Gastroesophageal sphincter (tissue), 4 donors: ENCODE results near the gene PCDHA12. TPM values are rescaled to one million over a fixed set of nuclear protein-coding genes. Genes with fewer than 3 reads are reported as not detected.
"Not testable (repeated sequence)": the region's sequence is repeated elsewhere in the genome, so short reads cannot be mapped to it uniquely, and the experiment has no call there.

ENCODE experiments used
- ATAC-seq: fragments of 150-250 bp; one replicate; pipeline ENCODE4 v1.9.1; 2016; ENCODE audit warnings: mild to moderate bottlenecking, moderate library complexity
- H3K27ac ChIP-seq, 4 donors: fragments of 200-600 bp; sonication (generic) in 3 of 4; 1 replicate in 3 of 4; 2 replicates in 1 of 4; pipeline ENCODE4 v1.5.1; 2016 to 2019
- H3K27me3 ChIP-seq: fragments of 200-600 bp; sonication (generic); one replicate; pipeline ENCODE4 v1.5.1; 2019
- H3K36me3 ChIP-seq, 2 donors: fragments of 200-600 bp; sonication (generic); one replicate each; pipeline ENCODE4 v1.5.1; 2019; ENCODE audit warnings: control low read depth in 1 of 2
- H3K4me1 ChIP-seq, 3 donors: fragments of 200-600 bp; sonication (generic); 1 replicate in 2 of 3; 2 replicates in 1 of 3; pipeline ENCODE4 v1.5.1; 2016 to 2019; ENCODE audit warnings: control low read depth in 2 of 3
- H3K4me3 ChIP-seq, 2 donors: fragments of 200-600 bp; sonication (generic); one replicate each; pipeline ENCODE4 v1.5.1; 2019; ENCODE audit warnings: mild to moderate bottlenecking in 1 of 2, moderate library complexity in 1 of 2
- H3K9me3 ChIP-seq, 3 donors: fragments of 200-600 bp; sonication (generic); one replicate each; pipeline ENCODE4 v1.5.1; 2017 to 2019; ENCODE audit warnings: control low read depth in 2 of 3
- CTCF ChIP-seq, 4 experiments: fragments of 200-600 bp in 2 of 4; fragments of 450-650 bp in 2 of 4; sonication (generic) in 1 of 4; IDR thresholded peaks; one replicate each; pipeline ENCODE4 v1.5.1; 2017 to 2019; ENCODE audit warnings: antibody characterized with exemption in 4 of 4, mild to moderate bottlenecking in 2 of 4, moderate library complexity in 2 of 4
- EP300 ChIP-seq: sonication (generic); formaldehyde crosslinking; IDR thresholded peaks from one replicate; pipeline ENCODE4 v1.6.1; 2017; ENCODE audit warnings: antibody characterized with exemption, mild to moderate bottlenecking
- POLR2A ChIP-seq, 2 donors: fragments of 450-650 bp; IDR thresholded peaks; one replicate each; pipeline ENCODE4 v1.6.1; 2017; ENCODE audit warnings: antibody characterized with exemption in 2 of 2, mild to moderate bottlenecking in 2 of 2, moderate library complexity in 1 of 2
- POLR2AphosphoS5 ChIP-seq: sonication (generic); formaldehyde crosslinking; IDR thresholded peaks from one replicate; pipeline ENCODE4 v1.6.1; 2017; ENCODE audit warnings: antibody characterized with exemption
- WGBS, 2 donors: methylation state at CpG; one replicate each; pipeline ENCODE4 v1.1.5; 2018; ENCODE audit warnings: low coverage in 1 of 2; 5-methylcytosine and 5-hydroxymethylcytosine counted together
- total RNA-seq, 4 donors: library from RNA; depleted of rRNA; stranded (reverse); fragments of >200 nt; gene quantifications; one replicate each; pipeline ENCODE4 v1.1.0, GENCODE V29; 2016

The PCDHA12 gene
- 1 to 10 TPM in 3 of 4 donors, under 1 TPM in 1; 0.54 to 4.7 (median 1.5) TPM for total RNA-seq

- H3K36me3 ChIP-seq = no peaks in the 10 kb centered on the region
- no peak for ATAC-seq
- no peak within 1 kb of the TSS for H3K27ac ChIP-seq
- H3K4me1 ChIP-seq = no peaks in the 10 kb centered on the region
- peak within 1 kb of the TSS; percentile 6 to 25 for H3K4me3 ChIP-seq
- H3K9me3 ChIP-seq = peaks cover 0 to 53% (median 0%) of the 10 kb centered on the region in 3 donors
- TF ChIP-seq POLR2AphosphoS5 (no peak), CTCF (IDR thresholded peaks at IDR 0.05) (peak in 1 of 4 experiments; percentile 37)
- WGBS, 2 donors = 13 to 28% methylated on average over 13 to 24 of the region's 47 CpGs
- peaks cover 82% of the 10 kb centered on the region for H3K27me3 ChIP-seq
These were observed at the start of gene PCDHA12 for GRCh38 chr5:140875085-140876065. PCDHA12 (plus strand) TSS chr5:140875308; CDS start chr5:140875473, 165 bp downstream.

GRCh38 chr5:140827704-140828361 is 47.3 kb upstream of the PCDHA12 start, which contains the start of gene PCDHA6:
PCDHA6 (plus strand) TSS chr5:140827960; CDS start chr5:140828092, 132 bp downstream.
- Histone ChIP-seq H3K9me3 (peaks cover 0 to 55% (median 0%) of the 10 kb centered on the region in 3 donors), H3K36me3 (no peaks in the 10 kb centered on the region), H3K4me3 (no peak within 1 kb of the TSS), H3K4me1 (no peaks in the 10 kb centered on the region), H3K27me3 (peaks cover 78% of the 10 kb centered on the region), H3K27ac (no peak within 1 kb of the TSS)
- ATAC-seq = no peak
- no peak for TF ChIP-seq EP300
- TF ChIP-seq CTCF (IDR thresholded peaks at IDR 0.05) = no peak
- TF ChIP-seq POLR2AphosphoS5 = no peak
- TF ChIP-seq POLR2A (IDR thresholded peaks at IDR 0.05) = no peak
- WGBS, 2 donors = 10 to 17% methylated on average over 11 to 12 of the region's 27 CpGs

- no peak overlapping the region for H3K4me3 ChIP-seq
- H3K27ac ChIP-seq = no peak overlapping the region
- H3K27me3 ChIP-seq = peaks cover 78% of the 10 kb centered on the region
- 19 to 27% methylated on average over 9 to 11 of the region's 18 CpGs for WGBS, 2 donors
- no peaks in the 10 kb centered on the region for H3K4me1 ChIP-seq
- peaks cover 0 to 50% (median 0%) of the 10 kb centered on the region in 3 donors for H3K9me3 ChIP-seq
- TF ChIP-seq POLR2A (IDR thresholded peaks at IDR 0.05) (no peak), EP300 (no peak), POLR2AphosphoS5 (no peak), CTCF (IDR thresholded peaks at IDR 0.05) (no peak)
- no peaks in the 10 kb centered on the region for H3K36me3 ChIP-seq
- ATAC-seq = no peak
These were observed 46.8 kb upstream of the PCDHA12 start for GRCh38 chr5:140828362-140828737.

- 15 to 88% methylated on average over 1 to 4 of the region's 106 CpGs for WGBS, 2 donors
- not testable (repeated sequence) for ATAC-seq, H3K4me3 ChIP-seq, H3K36me3 ChIP-seq, H3K4me1 ChIP-seq, H3K27ac ChIP-seq
- Histone ChIP-seq H3K9me3 (peaks cover 0 to 55% (median 0%) of the 10 kb centered on the region in 3 donors), H3K27me3 (peaks cover 81% of the 10 kb centered on the region)
These were observed 45.3 kb upstream of the PCDHA12 start for GRCh38 chr5:140829511-140830501.
